Stimulated activated CD4-positive, alpha-beta T cell treated with anti-CD3 and anti-CD28 coated beads, TNF-alpha, amount 100 ng/mL, for 1 hour (primary cell): ENCODE measurements around the gene TMEM232.

Source experiments
- DNase-seq, 3 donors: peaks; one replicate each; pipeline ENCODE4 v3.0.0-alpha.2; 2020; ENCODE audit warnings: low read depth in 3 of 3, low spot score in 1 of 3

The TMEM232 gene

GRCh38 chr5:110409571-110409970 lies 316.9 kb downstream of the TMEM232 start:
- DNase-seq: no peak

GRCh38 chr5:110402562-110402961 lies 323.9 kb downstream of the TMEM232 start:
- no peak for DNase-seq

GRCh38 chr5:110401881-110402280 lies 324.6 kb downstream of the TMEM232 start:
- DNase-seq: no peak

GRCh38 chr5:110398951-110399350 lies 327.5 kb downstream of the TMEM232 start:
- no peak for DNase-seq

GRCh38 chr5:110397281-110397680 lies 329.2 kb downstream of the TMEM232 start:
- no peak for DNase-seq

DNA sequence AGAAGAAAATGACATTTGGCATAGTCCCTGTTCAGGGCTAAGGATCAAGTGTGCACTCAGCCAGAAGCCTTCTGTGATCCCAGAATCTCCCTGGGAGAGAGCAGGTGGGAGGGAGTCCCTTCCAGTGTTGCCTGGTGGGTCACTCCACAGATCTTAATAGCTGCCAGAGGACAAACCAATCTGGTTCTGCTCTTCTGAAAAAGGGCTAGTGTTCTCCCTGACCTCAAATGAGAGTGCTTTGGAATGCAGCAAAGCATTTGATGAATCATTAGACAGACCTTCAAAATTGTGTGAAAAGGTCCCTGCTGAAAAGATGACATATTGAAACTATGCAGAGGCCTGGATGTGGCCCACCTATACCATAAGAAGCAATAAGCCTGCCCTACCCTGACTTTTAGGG lies 339.7 kb downstream of the TMEM232 start:
- DNase-seq: no peak

- DNase-seq: no peak
Measured at GRCh38 chr5:110383231-110383630, 343.2 kb downstream of the TMEM232 start.

DNA sequence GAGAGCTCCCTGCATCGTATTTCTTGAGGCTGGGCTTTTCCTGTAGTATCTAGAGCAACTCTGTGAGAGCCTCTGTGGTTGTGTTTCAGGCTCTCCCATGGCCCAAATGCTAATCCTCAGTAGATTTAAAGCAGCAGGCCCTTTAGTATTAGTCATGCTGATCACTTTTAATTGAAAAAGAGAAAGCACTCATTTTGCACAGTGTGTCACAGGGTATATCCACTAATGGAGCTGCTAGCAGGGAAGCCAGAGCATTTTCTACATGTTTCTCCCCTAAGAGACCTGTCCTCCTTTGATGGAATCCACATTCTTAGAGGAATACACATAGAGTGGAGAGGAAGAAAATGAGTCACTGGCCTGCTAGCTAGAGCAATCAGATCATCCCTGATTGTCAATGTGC lies 348.5 kb downstream of the TMEM232 start:
- no peak for DNase-seq

- no peak for DNase-seq
Measured at GRCh38 chr5:110377361-110377760, 349.1 kb downstream of the TMEM232 start.

- no peak for DNase-seq
Measured at GRCh38 chr5:110376281-110376951, 350.1 kb downstream of the TMEM232 start.

GRCh38 chr5:110371725-110372041 lies 354.8 kb downstream of the TMEM232 start:
- DNase-seq: no peak

DNA sequence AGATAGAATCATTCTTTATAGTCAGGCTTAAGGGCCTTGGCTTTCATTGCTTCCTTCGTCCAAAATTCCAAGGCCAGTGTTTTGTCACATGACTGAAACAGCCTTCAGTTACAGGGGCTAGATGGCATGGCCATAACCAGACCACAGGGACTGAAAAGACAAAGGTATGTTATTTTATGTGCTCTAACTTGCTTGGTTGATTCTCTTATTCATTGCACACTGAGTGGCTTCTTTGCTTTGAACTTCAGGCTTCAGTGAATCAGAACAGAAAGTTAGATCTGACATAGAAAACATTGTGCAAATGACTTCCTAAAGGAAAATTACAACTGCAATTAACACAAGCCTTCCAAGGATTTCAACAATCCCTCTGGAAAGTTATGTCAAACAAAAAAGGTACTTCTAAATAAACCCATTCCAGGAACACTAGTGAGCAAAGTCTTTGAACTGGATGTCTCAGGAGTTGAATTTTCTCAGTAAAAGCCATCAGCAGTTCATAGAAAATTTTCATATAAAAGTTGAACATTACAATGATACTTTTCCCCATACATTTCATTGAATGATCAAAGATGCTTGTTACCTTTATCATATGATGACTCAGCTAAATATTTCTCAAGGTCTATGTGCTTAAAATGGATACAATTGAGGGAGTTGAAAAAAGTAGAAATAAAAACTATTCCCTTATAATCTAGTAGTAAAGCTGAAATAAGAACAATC lies 355.3 kb downstream of the TMEM232 start:
- DNase-seq: no peak
